Measurements from ENCODE around the gene PDSS2.

DNA sequence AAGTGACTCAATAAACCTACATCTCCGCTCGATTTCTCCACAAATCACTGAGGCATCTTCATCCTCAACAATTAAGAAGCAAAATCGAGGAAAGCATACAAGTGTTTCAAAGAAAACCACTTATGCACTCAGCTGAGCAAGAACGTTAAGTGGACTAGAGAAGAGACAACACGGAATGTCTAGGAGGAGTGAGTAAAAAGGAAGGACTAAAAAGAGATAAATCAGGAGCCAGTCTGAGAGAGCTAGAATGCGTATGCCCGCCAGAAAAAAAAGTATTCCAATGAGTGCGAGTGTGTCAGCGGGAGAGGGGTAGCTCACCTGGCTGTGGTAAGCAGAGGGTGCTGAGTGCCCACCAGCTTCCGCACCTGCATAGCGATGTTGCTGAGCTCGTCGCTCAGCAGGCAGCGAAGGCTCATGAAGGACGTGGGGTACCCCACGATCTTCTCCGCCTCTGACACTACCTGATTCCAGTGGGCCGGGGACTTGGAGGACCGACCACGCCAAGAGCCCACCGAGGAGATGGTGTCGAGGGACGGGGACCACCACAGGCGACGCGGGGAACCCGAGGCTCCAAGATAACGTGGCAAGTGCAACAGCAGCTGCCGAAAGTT lies 587 bp downstream of the PDSS2 start:
- TF ChIP-seq POLR2A (IDR thresholded peaks at IDR 0.05) (no peak), CTCF (IDR thresholded peaks at IDR 0.05) (no peak)
